Glutamatergic neuron (in vitro differentiated cells): ENCODE data around the gene RFX2. TPM values are rescaled to one million over a fixed set of nuclear protein-coding genes. Genes with fewer than 3 reads are reported as not detected.

Experiments used
- DNase-seq: peaks from one replicate; pipeline ENCODE4 v3.0.0; 2022
- H3K27ac Mint-ChIP-seq: one replicate; pipeline ENCODE4 v1.8.0; 2020; ENCODE audit warnings: mild to moderate bottlenecking, mixed read lengths, inconsistent platforms; ENCODE audit not compliant: unreplicated experiment
- H3K27me3 Mint-ChIP-seq: one replicate; pipeline ENCODE4 v1.8.0; 2020; ENCODE audit warnings: mild to moderate bottlenecking, moderate library complexity, mixed read lengths, inconsistent platforms; ENCODE audit not compliant: unreplicated experiment
- H3K36me3 Mint-ChIP-seq: one replicate; pipeline ENCODE4 v1.8.0; 2020; ENCODE audit warnings: mild to moderate bottlenecking, mixed read lengths, inconsistent platforms; ENCODE audit not compliant: unreplicated experiment
- H3K4me1 Mint-ChIP-seq: one replicate; pipeline ENCODE4 v1.8.0; 2020; ENCODE audit warnings: mild to moderate bottlenecking, low read depth, mixed read lengths, inconsistent platforms; ENCODE audit not compliant: unreplicated experiment
- H3K4me3 Mint-ChIP-seq: one replicate; pipeline ENCODE4 v1.8.0; 2020; ENCODE audit warnings: mild to moderate bottlenecking, mixed read lengths, inconsistent platforms; ENCODE audit not compliant: unreplicated experiment
- H3K9me3 Mint-ChIP-seq: one replicate; pipeline ENCODE4 v1.8.0; 2020; ENCODE audit warnings: mild to moderate bottlenecking, moderate library complexity, mixed read lengths, inconsistent platforms; ENCODE audit not compliant: unreplicated experiment
- CTCF ChIP-seq: fragments of 200-600 bp; sonication (generic); IDR thresholded peaks from one replicate; pipeline ENCODE4 v1.5.0; 2021; ENCODE audit not compliant: partially characterized antibody, unreplicated experiment
- total RNA-seq: library from RNA; stranded (reverse); fragmentation: NEBNext Ultra II Directional; extraction: Animal tissue kit (Norgen Biotek cat#: 25700); gene quantifications from one replicate; pipeline ENCODE4 v1.2.1, GENCODE V29; 2021; ENCODE audit not compliant: unreplicated experiment

Gene RFX2
- total RNA-seq, 1 donor from 2014 or later = 4.3 TPM

- no peak for DNase-seq
- Mint-ChIP-seq H3K36me3 (no peaks in the 10 kb centered on the region), H3K27me3 (peaks cover 3% of the 10 kb centered on the region), H3K4me3 (no peak overlapping the region), H3K9me3 (peaks cover 2% of the 10 kb centered on the region), H3K4me1 (peaks cover 1% of the 10 kb centered on the region), H3K27ac (no peak overlapping the region)
- peak; percentile 9 for TF ChIP-seq CTCF
These were observed 89.1 kb downstream of the RFX2 start for GRCh38 chr19:6020972-6021805.

- no peak overlapping the region for H3K27ac Mint-ChIP-seq
- peaks cover 1% of the 10 kb centered on the region for H3K9me3 Mint-ChIP-seq
- no peak for DNase-seq
- peaks cover 1% of the 10 kb centered on the region for H3K4me1 Mint-ChIP-seq
- peaks cover 3% of the 10 kb centered on the region for H3K27me3 Mint-ChIP-seq
- H3K4me3 Mint-ChIP-seq = no peak overlapping the region
- TF ChIP-seq CTCF = no peak
- H3K36me3 Mint-ChIP-seq = no peaks in the 10 kb centered on the region
These were observed 90.0 kb downstream of the RFX2 start for GRCh38 chr19:6020166-6020882.

- Mint-ChIP-seq H3K27me3 (no peaks in the 10 kb centered on the region), H3K4me3 (no peak overlapping the region), H3K4me1 (peaks cover 1% of the 10 kb centered on the region), H3K9me3 (no peaks in the 10 kb centered on the region), H3K27ac (no peak overlapping the region), H3K36me3 (no peaks in the 10 kb centered on the region)
- no peak for DNase-seq
- peak; percentile 55 for TF ChIP-seq CTCF
These were observed 91.5 kb downstream of the RFX2 start for GRCh38 chr19:6018786-6019185.

- no peak overlapping the region for H3K4me3 Mint-ChIP-seq
- H3K27ac Mint-ChIP-seq = no peak overlapping the region
- DNase-seq = no peak
- H3K27me3 Mint-ChIP-seq = no peaks in the 10 kb centered on the region
- no peak for TF ChIP-seq CTCF
- no peaks in the 10 kb centered on the region for H3K36me3 Mint-ChIP-seq
- H3K9me3 Mint-ChIP-seq = no peaks in the 10 kb centered on the region
- peaks cover 1% of the 10 kb centered on the region for H3K4me1 Mint-ChIP-seq
These were observed 92.7 kb downstream of the RFX2 start for GRCh38 chr19:6017576-6017975.
